Stimulated activated CD8-positive, alpha-beta memory T cell treated with anti-CD3 and anti-CD28 coated beads, Interleukin-7, amount 100 ng/mL, for 48 hours (primary cell): Measurements from ENCODE around the gene ESYT2.

Experiments used
- DNase-seq, 2 donors: peaks; one replicate each; pipeline ENCODE4 v3.0.0-alpha.2; 2020; ENCODE audit warnings: low read depth in 1 of 2; ENCODE audit errors: extremely low read depth in 1 of 2

The ESYT2 gene

GRCh38 chr7:158828133-158829020 is 932 bp downstream of the ESYT2 start:
- no peak for DNase-seq

- DNase-seq, result no peak
Observed at GRCh38 chr7:158827411-158828132, 1.7 kb downstream of the ESYT2 start.

- DNase-seq, result no peak
Observed at GRCh38 chr7:158825628-158826289, 3.5 kb downstream of the ESYT2 start.

- peak in 1 of 2 donors; percentile 55 for DNase-seq
Observed at GRCh38 chr7:158824028-158824427, 5.3 kb downstream of the ESYT2 start.

GRCh38 chr7:158821171-158822031 is 7.9 kb downstream of the ESYT2 start:
- no peak for DNase-seq

- no peak for DNase-seq
Observed at GRCh38 chr7:158820656-158821055, 8.7 kb downstream of the ESYT2 start.

- DNase-seq, result no peak
Observed at GRCh38 chr7:158819571-158820203, 9.6 kb downstream of the ESYT2 start.

GRCh38 chr7:158818325-158819213 is 10.7 kb downstream of the ESYT2 start:
- DNase-seq, result peak; percentile 58 to 64

GRCh38 chr7:158816995-158817394 is 12.3 kb downstream of the ESYT2 start:
- DNase-seq, result no peak

- no peak for DNase-seq
Observed at GRCh38 chr7:158816271-158816670, 13.0 kb downstream of the ESYT2 start.

- DNase-seq, result no peak
Observed at GRCh38 chr7:158815800-158816128, 13.5 kb downstream of the ESYT2 start.

- DNase-seq, result no peak
Observed at GRCh38 chr7:158815083-158815799, 14.1 kb downstream of the ESYT2 start.

- DNase-seq, result no peak
Observed at GRCh38 chr7:158814637-158815036, 14.7 kb downstream of the ESYT2 start.

- DNase-seq, result no peak
Observed at GRCh38 chr7:158812684-158813083, 16.6 kb downstream of the ESYT2 start.

GRCh38 chr7:158811894-158812293 is 17.4 kb downstream of the ESYT2 start:
- no peak for DNase-seq

GRCh38 chr7:158811461-158811860 is 17.8 kb downstream of the ESYT2 start:
- peak in 1 of 2 donors; percentile 75 for DNase-seq

- no peak for DNase-seq
Observed at GRCh38 chr7:158810846-158811245, 18.5 kb downstream of the ESYT2 start.

- DNase-seq, result no peak
Observed at GRCh38 chr7:158809596-158809995, 19.7 kb downstream of the ESYT2 start.

- DNase-seq, result no peak
Observed at GRCh38 chr7:158808126-158808525, 21.2 kb downstream of the ESYT2 start.
